Inflammatory macrophage treated with lipopolysaccharide for 1 hour (primary cell): ENCODE data around the gene RNF207.

Source experiments
- DNase-seq, 2 donors: peaks; one replicate each; pipeline ENCODE4 v3.0.0-alpha.2; 2020 to 2022

The RNF207 gene

GRCh38 chr1:6269720-6270400 is 63.9 kb downstream of the RNF207 start:
- no peak for DNase-seq

GRCh38 chr1:6270401-6270800 is 64.5 kb downstream of the RNF207 start:
- no peak for DNase-seq
